HG03103 (cell line): ENCODE data around the gene CTNNBIP1.
A peak's percentile ranks its signal among the peaks of the same experiment; 100 is the strongest.
"Not testable (repeated sequence)": the region's sequence is repeated elsewhere in the genome, so short reads cannot be mapped to it uniquely, and the experiment has no call there.

Source experiments
- ATAC-seq: cut with Tn5 transposase; IDR thresholded peaks from one replicate; pipeline ENCODE4 v1.9.1; 2021; ENCODE audit warnings: low read depth; ENCODE audit not compliant: unreplicated experiment

CTNNBIP1 gene

GRCh38 chr1:9910076-9910422, at the start of gene CTNNBIP1:
Gene CTNNBIP1, minus strand, starts transcription at chr1:9910269. Its CDS starts 38,205 bp downstream, at chr1:9872064.
- peak; percentile 63 for ATAC-seq

- ATAC-seq: no peak
Measured at GRCh38 chr1:9957726-9958125, 47.7 kb upstream of the CTNNBIP1 start.

GRCh38 chr1:9946315-9946714, 36.2 kb upstream of the CTNNBIP1 start:
- ATAC-seq: no peak

- peak; percentile 75 for ATAC-seq
Measured at GRCh38 chr1:9942939-9943788, 33.1 kb upstream of the CTNNBIP1 start, which contains the start of the genes LZIC and NMNAT1. Gene LZIC, minus strand, starts transcription at chr1:9943391. Its CDS starts 6,772 bp downstream, at chr1:9936619. Gene NMNAT1, plus strand, starts transcription at chr1:9943475. Its CDS starts 28,599 bp downstream, at chr1:9972074.

- ATAC-seq: no peak
Measured at GRCh38 chr1:9942399-9942938, 32.4 kb upstream of the CTNNBIP1 start.

GRCh38 chr1:9929431-9930385, 19.6 kb upstream of the CTNNBIP1 start:
- no peak for ATAC-seq

- no peak for ATAC-seq
Measured at GRCh38 chr1:9927259-9927658, 17.2 kb upstream of the CTNNBIP1 start.

GRCh38 chr1:9922342-9922741, 12.3 kb upstream of the CTNNBIP1 start:
- ATAC-seq: no peak

- no peak for ATAC-seq
Measured at GRCh38 chr1:9920606-9921005, 10.5 kb upstream of the CTNNBIP1 start.

GRCh38 chr1:9917901-9918300, 7.8 kb upstream of the CTNNBIP1 start:
- ATAC-seq: no peak

GRCh38 chr1:9917495-9917894, 7.4 kb upstream of the CTNNBIP1 start:
- not testable (repeated sequence) for ATAC-seq

- ATAC-seq: no peak
Measured at GRCh38 chr1:9916452-9916851, 6.4 kb upstream of the CTNNBIP1 start.

GRCh38 chr1:9914610-9914937, 4.5 kb upstream of the CTNNBIP1 start:
- no peak for ATAC-seq

- ATAC-seq: no peak
Measured at GRCh38 chr1:9912264-9912936, 2.3 kb upstream of the CTNNBIP1 start.

- peak; percentile 92 for ATAC-seq
Measured at GRCh38 chr1:9910423-9911178, 532 bp upstream of the CTNNBIP1 start.

GRCh38 chr1:9909234-9910046, 629 bp downstream of the CTNNBIP1 start:
- ATAC-seq: no peak

GRCh38 chr1:9908871-9909233, 1.2 kb downstream of the CTNNBIP1 start:
- ATAC-seq: no peak

- no peak for ATAC-seq
Measured at GRCh38 chr1:9907441-9907840, 2.6 kb downstream of the CTNNBIP1 start.

GRCh38 chr1:9906466-9906865, 3.6 kb downstream of the CTNNBIP1 start:
- ATAC-seq: no peak
